GM18505 (cell line): ENCODE data around the gene TM4SF4.

Source experiments
- ATAC-seq: cut with Tn5 transposase; IDR thresholded peaks from one replicate; pipeline ENCODE4 v1.9.1; 2021; ENCODE audit not compliant: unreplicated experiment
- POLR2A ChIP-seq: IDR thresholded peaks from 4 replicates; pipeline ENCODE4 v1.6.1; 2011; ENCODE audit warnings: borderline replicate concordance; ENCODE audit not compliant: insufficient read depth, insufficient read length; ENCODE audit errors: extremely low read depth

The TM4SF4 gene

GRCh38 chr3:149542375-149543312 is 68.1 kb downstream of the TM4SF4 start:
- TF ChIP-seq POLR2A: no peak
- ATAC-seq: no peak

DNA sequence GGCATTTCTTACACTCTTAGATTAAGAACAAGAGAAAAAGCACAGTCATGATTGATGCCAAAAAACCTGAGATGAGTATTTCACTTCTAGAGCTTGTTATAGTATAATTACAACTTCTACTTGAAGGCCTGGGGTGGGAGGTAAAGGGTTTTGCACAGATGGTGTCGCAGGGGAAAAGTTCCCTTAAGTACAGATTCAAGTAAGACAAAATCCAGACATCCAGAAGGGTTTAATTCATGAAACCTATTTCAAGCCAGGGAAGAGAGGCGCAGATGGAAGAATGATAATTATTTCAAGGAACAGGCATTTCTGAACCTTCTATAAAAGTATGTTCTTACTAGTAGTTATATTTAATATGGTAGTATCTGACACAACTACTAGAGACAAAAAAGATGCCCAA is 70.6 kb downstream of the TM4SF4 start:
- no peak for TF ChIP-seq POLR2A
- ATAC-seq: no peak

GRCh38 chr3:149547413-149547812 is 72.9 kb downstream of the TM4SF4 start:
- ATAC-seq: no peak
- TF ChIP-seq POLR2A: no peak

- TF ChIP-seq POLR2A: no peak
- no peak for ATAC-seq
These were observed 73.6 kb downstream of the TM4SF4 start for GRCh38 chr3:149547954-149548668.

GRCh38 chr3:149548669-149549065 is 74.2 kb downstream of the TM4SF4 start:
- no peak for ATAC-seq
- no peak for TF ChIP-seq POLR2A

DNA sequence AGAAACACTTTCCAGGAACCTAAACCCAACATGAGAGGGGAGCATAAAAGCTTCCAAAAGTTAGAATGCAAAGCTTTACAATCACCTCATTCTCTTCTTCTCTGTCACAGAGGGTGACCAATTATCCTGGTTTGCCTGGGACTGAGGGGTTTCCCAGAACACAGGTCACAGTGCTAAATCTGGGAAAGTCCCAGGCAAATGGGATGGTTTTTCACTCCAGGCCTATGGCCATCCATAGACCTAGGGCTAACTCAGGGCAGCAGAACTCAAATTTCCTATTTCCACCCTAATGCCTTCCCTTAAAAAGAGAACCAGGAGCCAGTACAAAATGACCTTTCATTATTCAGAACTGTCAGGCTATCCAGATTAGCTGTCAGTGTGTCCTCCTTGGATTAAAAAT is 77.0 kb downstream of the TM4SF4 start:
- TF ChIP-seq POLR2A: no peak
- no peak for ATAC-seq

DNA sequence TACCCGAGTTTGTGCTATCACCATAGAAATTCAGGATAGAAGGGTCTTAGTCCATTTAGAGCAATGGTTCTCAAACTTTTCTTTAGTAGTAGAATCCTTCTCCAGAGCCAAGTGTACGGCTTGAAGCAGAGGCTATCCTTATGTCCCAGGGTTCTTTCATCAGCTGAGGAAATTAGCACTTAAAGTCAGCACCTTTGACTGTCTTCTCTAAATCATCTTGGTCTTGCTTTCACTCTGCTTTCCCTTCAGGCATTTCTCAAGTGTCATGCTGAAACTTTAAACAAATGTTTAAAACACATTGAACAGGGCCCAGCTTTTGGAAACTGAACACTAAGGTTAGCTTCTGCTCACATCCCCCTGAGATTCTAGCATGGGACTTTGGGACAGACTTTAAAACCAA is 78.2 kb downstream of the TM4SF4 start:
- TF ChIP-seq POLR2A: no peak

More for the DNA sequence above, 78.2 kb downstream of the TM4SF4 start:
- ATAC-seq: no peak
